Measurements from ENCODE around the gene NOTCH2NLA. TPM values are rescaled to one million over a fixed set of nuclear protein-coding genes. Genes with fewer than 3 reads are reported as not detected.
"Not testable (repeated sequence)": the region's sequence is repeated elsewhere in the genome, so short reads cannot be mapped to it uniquely, and the experiment has no call there.

Gene NOTCH2NLA
- polyA plus RNA-seq, 1 donor (not counting 4 experiments of a cell fraction or from before 2014, with no cell fraction given): 31.0 TPM

- not testable (repeated sequence) for H4K20me1 ChIP-seq (ENCODE audit: control insufficient read depth, extremely low read depth, insufficient read depth, low read length); H3K27ac ChIP-seq (ENCODE audit: control insufficient read depth, insufficient read depth, low read length); FAIRE-seq
Observed at GRCh38 chr1:146174531-146174930, 54.3 kb downstream of the NOTCH2NLA start.

DNA sequence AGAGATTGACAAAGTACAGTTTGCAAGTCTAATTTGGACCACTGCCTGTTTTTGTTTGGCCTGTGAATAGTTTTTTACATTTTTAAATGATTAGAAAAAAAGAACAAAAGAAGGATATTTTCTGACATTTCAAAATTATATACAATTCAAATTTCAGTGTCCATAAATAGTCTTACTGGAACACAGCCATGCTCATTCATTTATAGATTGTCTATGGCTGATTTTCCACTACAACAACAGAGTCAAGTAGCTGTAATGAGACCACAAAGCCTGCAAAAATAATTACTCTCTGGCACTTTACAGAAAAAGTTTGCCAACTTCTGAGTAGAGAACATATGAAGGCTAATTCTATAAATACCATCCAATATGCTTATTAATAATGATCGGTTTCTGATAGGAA lies 61.1 kb downstream of the NOTCH2NLA start:
- H3K9me3 ChIP-seq (ENCODE audit: control insufficient read depth, low read depth, low read length); H3K4me2 ChIP-seq (ENCODE audit: control insufficient read depth, extremely low read depth, insufficient read depth, low read depth, low read length); H3K9ac ChIP-seq (ENCODE audit: control insufficient read depth, extremely low read depth, insufficient read depth, low read length); H3K9me1 ChIP-seq (ENCODE audit: control insufficient read depth, extremely low read depth, insufficient read depth, low read length); H3K79me2 ChIP-seq (ENCODE audit: control insufficient read depth, insufficient read depth, low read length); H3K4me3 ChIP-seq (ENCODE audit: control insufficient read depth in 2 of 3, extremely low read depth in 1 of 3, insufficient read depth in 2 of 3, low read depth in 1 of 3, low read length in 3 of 3); H3K27me3 ChIP-seq (ENCODE audit: control insufficient read depth, extremely low read depth, insufficient read depth, low read length); H2AFZ ChIP-seq (ENCODE audit: control insufficient read depth, low read length); H3K36me3 ChIP-seq (ENCODE audit: control insufficient read depth in 2 of 2, extremely low read depth in 1 of 2, insufficient read depth in 2 of 2, low read length in 2 of 2); H3K27ac ChIP-seq (ENCODE audit: control insufficient read depth, insufficient read depth, low read length); H3K4me1 ChIP-seq (ENCODE audit: control insufficient read depth, extremely low read depth, insufficient read depth, low read length); dilution Hi-C loops (cut with MboI; ENCODE audit: extremely low pct_ligation_motif_present, low sequenced_read_pairs); FAIRE-seq; H4K20me1 ChIP-seq (ENCODE audit: control insufficient read depth, extremely low read depth, insufficient read depth, low read length); DNase-seq (ENCODE audit: low read depth, low spot score): not testable (repeated sequence)

More at GRCh38 chr1:146174531-146174930, 54.3 kb downstream of the NOTCH2NLA start:
- DNase-seq (ENCODE audit: low read depth, low spot score); H3K4me3 ChIP-seq (ENCODE audit: control insufficient read depth in 2 of 3, extremely low read depth in 1 of 3, insufficient read depth in 2 of 3, low read depth in 1 of 3, low read length in 3 of 3); H3K9me1 ChIP-seq (ENCODE audit: control insufficient read depth, extremely low read depth, insufficient read depth, low read length); dilution Hi-C loops (cut with MboI; ENCODE audit: extremely low pct_ligation_motif_present, low sequenced_read_pairs); H3K36me3 ChIP-seq (ENCODE audit: control insufficient read depth in 2 of 2, extremely low read depth in 1 of 2, insufficient read depth in 2 of 2, low read length in 2 of 2); H3K4me1 ChIP-seq (ENCODE audit: control insufficient read depth, extremely low read depth, insufficient read depth, low read length); H2AFZ ChIP-seq (ENCODE audit: control insufficient read depth, low read length); H3K4me2 ChIP-seq (ENCODE audit: control insufficient read depth, extremely low read depth, insufficient read depth, low read depth, low read length); H3K9ac ChIP-seq (ENCODE audit: control insufficient read depth, extremely low read depth, insufficient read depth, low read length); H3K27me3 ChIP-seq (ENCODE audit: control insufficient read depth, extremely low read depth, insufficient read depth, low read length); H3K9me3 ChIP-seq (ENCODE audit: control insufficient read depth, low read depth, low read length); H3K79me2 ChIP-seq (ENCODE audit: control insufficient read depth, insufficient read depth, low read length): not testable (repeated sequence)

DNA sequence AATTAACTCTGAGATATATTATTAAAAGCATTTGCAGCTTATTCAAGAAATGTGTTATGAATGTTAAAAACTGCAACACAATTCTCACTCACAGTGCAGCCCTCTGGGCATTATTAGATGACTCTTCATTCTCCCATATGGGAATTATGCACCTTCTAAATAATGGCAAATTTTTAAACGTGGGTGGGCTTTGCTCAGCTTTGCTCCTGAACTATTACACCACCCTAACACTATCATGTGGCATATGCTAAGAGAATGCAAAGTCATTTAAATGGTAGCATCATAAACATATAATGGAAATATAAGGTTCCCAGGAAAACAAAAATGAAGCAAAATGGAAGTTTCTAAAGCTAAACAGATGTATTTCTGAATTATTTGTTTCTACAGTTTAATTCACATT lies 61.5 kb downstream of the NOTCH2NLA start:
- H3K4me3 ChIP-seq (ENCODE audit: control insufficient read depth in 2 of 3, extremely low read depth in 1 of 3, insufficient read depth in 2 of 3, low read depth in 1 of 3, low read length in 3 of 3); H2AFZ ChIP-seq (ENCODE audit: control insufficient read depth, low read length); H3K9ac ChIP-seq (ENCODE audit: control insufficient read depth, extremely low read depth, insufficient read depth, low read length); H3K36me3 ChIP-seq (ENCODE audit: control insufficient read depth in 2 of 2, extremely low read depth in 1 of 2, insufficient read depth in 2 of 2, low read length in 2 of 2); H3K9me3 ChIP-seq (ENCODE audit: control insufficient read depth, low read depth, low read length); H3K4me2 ChIP-seq (ENCODE audit: control insufficient read depth, extremely low read depth, insufficient read depth, low read depth, low read length); DNase-seq (ENCODE audit: low read depth, low spot score); H4K20me1 ChIP-seq (ENCODE audit: control insufficient read depth, extremely low read depth, insufficient read depth, low read length); H3K27me3 ChIP-seq (ENCODE audit: control insufficient read depth, extremely low read depth, insufficient read depth, low read length); H3K27ac ChIP-seq (ENCODE audit: control insufficient read depth, insufficient read depth, low read length); H3K4me1 ChIP-seq (ENCODE audit: control insufficient read depth, extremely low read depth, insufficient read depth, low read length); dilution Hi-C loops (cut with MboI; ENCODE audit: extremely low pct_ligation_motif_present, low sequenced_read_pairs); H3K79me2 ChIP-seq (ENCODE audit: control insufficient read depth, insufficient read depth, low read length); FAIRE-seq; H3K9me1 ChIP-seq (ENCODE audit: control insufficient read depth, extremely low read depth, insufficient read depth, low read length): not testable (repeated sequence)

- H3K4me1 ChIP-seq (ENCODE audit: control insufficient read depth, extremely low read depth, insufficient read depth, low read length); H3K79me2 ChIP-seq (ENCODE audit: control insufficient read depth, insufficient read depth, low read length); H3K4me2 ChIP-seq (ENCODE audit: control insufficient read depth, extremely low read depth, insufficient read depth, low read depth, low read length); H3K27me3 ChIP-seq (ENCODE audit: control insufficient read depth, extremely low read depth, insufficient read depth, low read length); H3K9ac ChIP-seq (ENCODE audit: control insufficient read depth, extremely low read depth, insufficient read depth, low read length); H3K4me3 ChIP-seq (ENCODE audit: control insufficient read depth in 2 of 3, extremely low read depth in 1 of 3, insufficient read depth in 2 of 3, low read depth in 1 of 3, low read length in 3 of 3); H2AFZ ChIP-seq (ENCODE audit: control insufficient read depth, low read length); H4K20me1 ChIP-seq (ENCODE audit: control insufficient read depth, extremely low read depth, insufficient read depth, low read length); H3K9me1 ChIP-seq (ENCODE audit: control insufficient read depth, extremely low read depth, insufficient read depth, low read length); H3K27ac ChIP-seq (ENCODE audit: control insufficient read depth, insufficient read depth, low read length); FAIRE-seq; DNase-seq (ENCODE audit: low read depth, low spot score); H3K9me3 ChIP-seq (ENCODE audit: control insufficient read depth, low read depth, low read length); H3K36me3 ChIP-seq (ENCODE audit: control insufficient read depth in 2 of 2, extremely low read depth in 1 of 2, insufficient read depth in 2 of 2, low read length in 2 of 2); dilution Hi-C loops (cut with MboI; ENCODE audit: extremely low pct_ligation_motif_present, low sequenced_read_pairs): not testable (repeated sequence)
Observed at GRCh38 chr1:146144465-146144864, 84.4 kb downstream of the NOTCH2NLA start, which contains the start of gene NBPF10. TSS of gene NBPF10 (minus strand) at chr1:146144804. CDS start at chr1:146144769, 35 bp downstream.

Data from keratinocyte (primary cell).